BE2C (cell line): ENCODE results near the gene USP5.

ENCODE experiments used
- DNase-seq: peaks from one replicate; pipeline ENCODE4 v3.0.0-alpha.2; 2020
- H3K27me3 ChIP-seq: fragments of 250-450 bp; sonication (Bioruptor Pico); 2 replicates; pipeline ENCODE4 v1.5.1; 2020; ENCODE audit warnings: mild to moderate bottlenecking
- H3K36me3 ChIP-seq: fragments of 250-450 bp; sonication (Bioruptor Pico); 2 replicates; pipeline ENCODE4 v1.5.1; 2020; ENCODE audit warnings: mild to moderate bottlenecking
- H3K4me1 ChIP-seq: fragments of 250-450 bp; sonication (Bioruptor Pico); 2 replicates; pipeline ENCODE4 v1.5.1; 2020
- H3K4me3 ChIP-seq: 2 replicates; pipeline ENCODE4 v1.5.1; 2011; ENCODE audit warnings: low read depth, low read length
- H3K9me3 ChIP-seq: fragments of 250-450 bp; sonication (Bioruptor Pico); 2 replicates; pipeline ENCODE4 v1.5.1; 2020
- CTCF ChIP-seq: IDR thresholded peaks from 2 replicates; pipeline ENCODE4 v1.5.1; 2012; ENCODE audit warnings: mild to moderate bottlenecking, low read depth, low read length

The USP5 gene

DNA sequence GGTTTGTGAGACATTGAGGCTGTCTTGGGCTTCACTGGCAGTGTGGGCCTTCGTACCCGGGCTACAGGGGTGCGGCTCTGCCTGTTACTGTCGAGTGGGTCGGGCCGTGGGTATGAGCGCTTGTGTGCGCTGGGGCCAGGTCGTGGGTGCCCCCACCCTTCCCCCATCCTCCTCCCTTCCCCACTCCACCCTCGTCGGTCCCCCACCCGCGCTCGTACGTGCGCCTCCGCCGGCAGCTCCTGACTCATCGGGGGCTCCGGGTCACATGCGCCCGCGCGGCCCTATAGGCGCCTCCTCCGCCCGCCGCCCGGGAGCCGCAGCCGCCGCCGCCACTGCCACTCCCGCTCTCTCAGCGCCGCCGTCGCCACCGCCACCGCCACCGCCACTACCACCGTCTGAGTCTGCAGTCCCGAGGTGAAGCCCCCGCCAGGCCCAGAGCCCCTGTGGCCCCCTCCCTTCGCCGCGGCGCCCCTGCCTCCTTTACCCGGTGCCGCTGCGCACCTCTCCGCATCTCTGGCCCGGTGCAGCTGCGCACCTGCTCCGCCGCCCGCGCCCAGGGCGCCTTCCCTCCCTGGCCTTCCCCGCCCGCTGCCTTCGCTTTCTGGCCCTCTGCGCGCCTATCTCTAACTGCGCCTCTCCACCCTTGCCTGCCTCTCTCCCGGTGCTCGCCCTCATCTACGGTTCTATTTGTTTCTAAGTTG, 62.4 kb downstream of the USP5 start, which contains the start of gene ENO2:
ENO2 (plus strand) TSS at position 335 of the 701 bp plus-strand sequence. CDS start 1,253 bp downstream, outside the sequence.
- H3K9me3 ChIP-seq = no peaks in the 10 kb centered on the region
- peak within 1 kb of the TSS; percentile 90 for H3K4me3 ChIP-seq
- peaks cover 21% of the 10 kb centered on the region for H3K36me3 ChIP-seq
- peaks cover 3% of the 10 kb centered on the region; the same call in 1 of the 2 replicates for H3K4me1 ChIP-seq
- TF ChIP-seq CTCF = no peak
- H3K27me3 ChIP-seq = no peaks in the 10 kb centered on the region
- DNase-seq = peak; percentile 85

GRCh38 chr12:6914947-6915788, 63.2 kb downstream of the USP5 start:
- TF ChIP-seq CTCF = no peak
- Histone ChIP-seq H3K36me3 (peaks cover 27% of the 10 kb centered on the region), H3K4me3 (peak overlapping the region; percentile 90), H3K27me3 (no peaks in the 10 kb centered on the region), H3K4me1 (peaks cover 3% of the 10 kb centered on the region; the same call in 1 of the 2 replicates), H3K9me3 (no peaks in the 10 kb centered on the region)
- DNase-seq = peak; percentile 79

DNA sequence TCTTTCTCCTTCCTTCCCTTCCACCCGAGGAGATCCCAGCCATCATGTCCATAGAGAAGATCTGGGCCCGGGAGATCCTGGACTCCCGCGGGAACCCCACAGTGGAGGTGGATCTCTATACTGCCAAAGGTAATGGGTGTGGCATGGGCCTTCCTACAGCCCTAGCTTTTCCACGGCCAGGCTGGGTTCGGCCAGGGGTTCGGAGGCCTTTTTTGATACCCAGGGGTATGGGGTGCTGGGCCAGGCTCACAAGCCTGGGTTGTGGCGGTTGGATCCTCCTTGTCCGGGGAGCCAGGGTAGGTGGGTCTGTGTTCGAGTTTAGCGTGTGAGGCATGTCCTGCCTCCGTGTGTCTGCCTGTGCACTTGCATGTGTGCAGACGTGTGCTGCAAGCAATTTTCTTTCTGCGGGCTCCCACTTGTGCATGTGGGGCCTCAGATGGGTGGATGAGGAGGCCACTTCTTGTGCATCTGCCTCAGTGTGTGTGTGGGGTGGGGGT, 63.9 kb downstream of the USP5 start:
- Histone ChIP-seq H3K9me3 (no peaks in the 10 kb centered on the region), H3K36me3 (peaks cover 27% of the 10 kb centered on the region), H3K4me3 (peak overlapping the region; percentile 90), H3K27me3 (no peaks in the 10 kb centered on the region), H3K4me1 (peaks cover 3% of the 10 kb centered on the region; the same call in 1 of the 2 replicates)
- TF ChIP-seq CTCF = no peak
- no peak for DNase-seq
